22Rv1 (cell line): ENCODE measurements around the gene SNX13.

Experiments
- ZFX ChIP-seq: fragments of 450-650 bp; IDR thresholded peaks from 2 replicates; pipeline ENCODE4 v1.6.1; 2017; ENCODE audit warnings: antibody characterized with exemption, borderline replicate concordance
- TF ChIP-seq, protein P1 (sequence below): fragments of 450-650 bp; IDR thresholded peaks from 2 replicates; pipeline ENCODE4 v1.5.1; 2017; ENCODE audit warnings: mild to moderate bottlenecking

DNA sequence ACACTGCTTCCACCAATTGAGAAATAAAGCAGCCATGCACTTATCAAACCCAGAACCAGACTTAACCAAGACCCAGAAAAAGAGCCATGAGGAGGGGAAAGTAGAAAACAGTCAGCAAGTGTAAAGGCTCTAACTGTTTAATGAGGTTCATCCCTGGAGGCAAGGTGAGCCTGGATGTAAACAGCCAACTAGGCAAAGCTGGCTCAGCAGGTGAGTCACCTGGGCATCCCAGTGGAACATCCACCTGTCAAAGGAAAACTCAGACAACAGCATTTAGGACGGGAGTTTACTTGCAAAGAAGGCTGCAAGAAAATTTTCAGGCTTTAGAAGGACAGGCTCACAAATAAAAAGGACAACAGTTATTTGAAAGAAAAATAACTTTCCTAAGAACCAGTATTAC is 153.0 kb downstream of the SNX13 start:
- TF ChIP-seq, protein P1, sequence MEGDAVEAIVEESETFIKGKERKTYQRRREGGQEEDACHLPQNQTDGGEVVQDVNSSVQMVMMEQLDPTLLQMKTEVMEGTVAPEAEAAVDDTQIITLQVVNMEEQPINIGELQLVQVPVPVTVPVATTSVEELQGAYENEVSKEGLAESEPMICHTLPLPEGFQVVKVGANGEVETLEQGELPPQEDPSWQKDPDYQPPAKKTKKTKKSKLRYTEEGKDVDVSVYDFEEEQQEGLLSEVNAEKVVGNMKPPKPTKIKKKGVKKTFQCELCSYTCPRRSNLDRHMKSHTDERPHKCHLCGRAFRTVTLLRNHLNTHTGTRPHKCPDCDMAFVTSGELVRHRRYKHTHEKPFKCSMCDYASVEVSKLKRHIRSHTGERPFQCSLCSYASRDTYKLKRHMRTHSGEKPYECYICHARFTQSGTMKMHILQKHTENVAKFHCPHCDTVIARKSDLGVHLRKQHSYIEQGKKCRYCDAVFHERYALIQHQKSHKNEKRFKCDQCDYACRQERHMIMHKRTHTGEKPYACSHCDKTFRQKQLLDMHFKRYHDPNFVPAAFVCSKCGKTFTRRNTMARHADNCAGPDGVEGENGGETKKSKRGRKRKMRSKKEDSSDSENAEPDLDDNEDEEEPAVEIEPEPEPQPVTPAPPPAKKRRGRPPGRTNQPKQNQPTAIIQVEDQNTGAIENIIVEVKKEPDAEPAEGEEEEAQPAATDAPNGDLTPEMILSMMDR, result no peak
- no peak for TF ChIP-seq ZFX
